Stimulated activated CD4-positive, alpha-beta T cell treated with anti-CD3 and anti-CD28 coated beads, Interleukin-4, amount 100 ng/mL, for 48 hours (primary cell): Measurements from ENCODE around the gene METTL27.
"Not testable (repeated sequence)": the region's sequence is repeated elsewhere in the genome, so short reads cannot be mapped to it uniquely, and the experiment has no call there.

Experiments
- DNase-seq, 2 donors: peaks; one replicate each; pipeline ENCODE4 v3.0.0-alpha.2; 2020; ENCODE audit warnings: low read depth in 2 of 2

The METTL27 gene

DNA sequence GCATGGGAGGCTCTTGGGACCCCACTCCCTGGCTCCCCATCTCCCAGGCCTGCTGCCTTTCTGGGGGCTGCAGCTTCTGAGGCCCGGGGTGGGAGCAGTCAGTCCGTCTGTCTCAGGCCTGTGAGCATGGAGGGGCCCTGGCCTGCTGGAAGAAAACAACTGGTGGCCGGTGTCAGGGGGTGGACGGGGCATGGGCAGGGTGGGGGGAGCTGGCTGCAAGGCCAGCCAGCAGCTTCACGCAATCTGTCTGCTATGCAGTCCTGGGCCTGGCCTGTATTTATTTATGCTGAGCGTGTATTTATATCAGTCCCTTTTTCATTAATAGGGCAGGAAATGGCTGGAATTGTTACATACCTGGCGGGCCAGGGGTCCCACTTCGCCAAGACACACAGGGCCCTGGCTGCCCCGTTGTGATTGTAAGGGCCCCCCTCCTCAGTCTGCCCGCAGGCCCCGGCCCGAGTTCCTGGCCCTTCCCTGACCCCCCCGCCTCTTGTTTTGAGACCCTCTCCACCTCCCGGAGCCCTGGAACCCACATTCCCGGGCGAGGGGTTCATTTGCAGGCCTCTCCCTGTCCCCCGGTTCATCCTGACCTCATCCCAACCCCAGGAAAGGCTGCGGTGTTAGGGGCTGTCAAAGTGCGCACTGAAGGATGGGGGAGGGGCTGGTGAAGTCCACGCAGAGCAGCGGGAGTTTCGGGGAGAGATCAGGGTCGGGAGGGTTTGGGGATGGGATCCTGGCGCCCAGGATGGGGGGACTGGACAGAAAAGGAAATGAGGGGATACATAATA is 26.9 kb upstream of the METTL27 start:
- no peak for DNase-seq

DNA sequence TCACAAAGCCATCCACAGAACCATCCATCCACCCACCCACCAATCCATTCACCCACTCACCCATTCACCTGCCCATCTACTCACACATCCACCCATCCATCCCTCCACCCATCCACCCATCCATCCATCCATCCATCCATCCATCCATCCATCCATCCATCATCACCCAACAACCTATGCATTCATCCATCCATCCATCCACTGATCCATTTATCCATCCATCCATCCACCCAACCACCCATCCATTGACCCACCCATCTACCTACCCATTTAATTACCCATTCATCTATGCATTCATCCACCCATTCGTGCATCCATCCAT is 24.1 kb upstream of the METTL27 start:
- DNase-seq: no peak

DNA sequence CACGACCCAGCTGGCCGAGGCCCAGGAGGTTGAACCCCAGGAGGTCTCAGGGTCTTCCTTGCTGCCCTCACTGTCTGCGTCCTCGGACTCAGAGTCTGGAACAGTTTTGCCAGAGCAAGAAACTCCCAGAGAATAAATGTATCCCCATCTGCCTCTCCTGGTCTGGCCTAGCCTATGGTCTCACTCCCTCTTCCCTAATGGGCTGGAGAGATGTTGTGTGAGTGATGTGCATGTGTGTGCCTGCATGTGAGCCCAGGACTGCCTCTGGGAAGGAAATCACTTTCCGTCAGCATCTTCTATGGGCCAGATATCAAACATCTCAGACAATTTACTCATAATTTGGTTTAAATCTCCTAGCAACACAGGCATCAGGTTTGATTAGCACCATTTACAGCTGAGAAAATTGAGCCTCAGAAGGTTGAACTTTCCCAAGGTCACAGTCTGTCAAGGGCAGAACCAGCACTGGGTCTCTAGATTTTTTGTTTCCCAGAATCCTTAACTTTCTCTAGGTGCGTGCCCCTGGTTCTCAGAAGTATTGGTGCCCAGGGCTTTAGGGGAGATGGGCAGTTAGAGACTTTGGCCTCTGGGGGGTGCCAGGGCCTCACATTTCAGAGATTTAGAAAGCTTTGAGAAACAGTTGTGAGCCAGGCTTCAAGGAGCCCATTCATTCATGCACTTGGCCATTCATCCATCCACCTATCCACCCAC is 23.6 kb upstream of the METTL27 start:
- DNase-seq: no peak

DNA sequence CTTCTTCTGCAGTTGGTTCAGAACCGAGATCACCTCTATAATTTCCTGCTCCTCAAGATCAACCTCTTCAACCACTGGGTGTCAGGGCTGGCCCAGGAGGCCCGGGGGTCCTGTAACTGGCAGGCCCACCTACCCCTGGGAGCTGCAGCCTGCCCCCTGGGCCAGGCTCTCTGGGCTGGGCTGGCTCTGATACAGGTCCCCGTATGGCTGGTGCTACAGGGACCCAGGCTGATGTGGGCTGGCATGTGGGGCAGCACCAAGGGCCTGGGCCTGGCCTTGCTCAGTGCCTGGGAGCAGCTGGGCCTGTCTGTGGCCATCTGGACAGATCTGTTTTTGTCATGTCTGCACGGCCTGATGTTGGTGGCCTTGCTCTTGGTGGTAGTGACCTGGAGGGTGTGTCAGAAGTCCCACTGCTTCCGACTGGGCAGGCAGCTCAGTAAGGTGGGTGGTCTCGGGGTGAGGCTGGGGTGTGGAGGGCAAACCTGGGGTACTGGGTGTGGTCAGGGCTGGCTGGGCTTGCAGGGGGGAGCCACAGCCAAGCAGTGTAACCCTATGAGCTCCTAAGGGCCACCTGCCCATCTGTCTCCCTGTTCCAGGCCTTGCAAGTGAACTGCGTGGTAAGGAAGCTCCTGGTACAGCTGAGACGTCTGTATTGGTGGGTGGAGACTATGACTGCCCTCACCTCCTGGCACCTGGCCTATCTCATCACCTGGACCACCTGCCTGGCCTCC is 22.8 kb upstream of the METTL27 start:
- no peak for DNase-seq

DNA sequence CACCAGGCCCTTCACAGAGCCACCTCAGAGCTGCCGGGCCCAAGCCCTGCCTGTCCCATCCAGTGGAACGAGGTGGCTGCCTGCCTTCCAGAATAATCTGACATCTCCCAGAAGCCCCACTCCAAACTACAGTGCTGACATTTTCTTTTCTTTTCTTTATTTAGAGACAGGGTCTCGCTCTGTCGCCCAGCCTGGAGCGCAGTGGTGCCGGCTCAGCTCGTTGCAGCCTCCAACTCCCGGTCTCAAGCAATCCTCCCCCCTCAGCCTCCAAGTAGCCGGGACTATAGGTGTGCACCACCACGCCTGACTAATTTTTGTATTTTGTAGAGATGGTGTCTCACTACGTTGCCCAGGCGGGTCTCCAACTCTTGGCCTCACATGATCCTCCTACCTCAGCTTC is 19.0 kb upstream of the METTL27 start:
- DNase-seq: no peak

DNA sequence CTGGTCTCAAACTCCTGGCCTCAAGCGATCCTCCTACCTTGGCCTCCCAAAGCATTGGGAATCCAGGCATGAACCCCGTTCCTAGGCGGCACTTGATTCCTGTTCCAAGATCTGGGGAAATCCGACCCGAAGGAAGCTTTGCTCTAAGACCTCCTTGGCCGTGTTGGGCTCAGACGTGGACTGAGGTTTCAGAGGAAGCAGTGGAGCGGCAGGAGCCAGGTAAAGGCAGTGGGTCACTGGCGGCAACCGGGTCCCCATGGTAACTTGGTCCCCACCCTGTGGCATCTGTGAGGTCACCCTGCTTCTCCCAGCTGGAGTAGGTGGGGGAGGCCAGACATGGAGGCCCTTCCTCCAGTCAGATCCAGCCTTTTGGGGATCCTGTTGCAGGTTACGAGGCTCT is 18.5 kb upstream of the METTL27 start, which contains the start of gene TMEM270:
Gene TMEM270, plus strand, starts transcription at position 301 of the 400 bp plus-strand sequence. Its CDS starts 36 bp downstream, at position 337.
- no peak for DNase-seq

DNA sequence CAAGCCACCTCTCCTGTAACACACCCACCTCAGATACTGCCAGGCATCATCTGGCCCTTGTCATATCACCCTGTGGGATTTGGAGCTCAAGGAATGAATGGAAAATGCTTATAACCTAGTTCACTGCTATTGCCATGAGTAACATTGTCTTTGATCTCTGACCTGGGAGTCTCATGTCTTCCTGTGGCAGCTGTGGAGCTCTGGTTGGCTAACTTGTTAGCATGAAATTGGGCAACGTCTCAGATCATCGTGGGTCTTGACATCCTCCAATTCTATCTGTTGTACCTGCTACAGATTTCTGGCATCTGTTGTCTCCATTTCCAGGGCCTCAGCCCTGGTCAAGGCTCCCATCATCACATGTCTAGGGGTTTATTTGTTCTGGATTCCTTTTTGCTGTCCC is 16.5 kb upstream of the METTL27 start:
- DNase-seq: no peak

DNA sequence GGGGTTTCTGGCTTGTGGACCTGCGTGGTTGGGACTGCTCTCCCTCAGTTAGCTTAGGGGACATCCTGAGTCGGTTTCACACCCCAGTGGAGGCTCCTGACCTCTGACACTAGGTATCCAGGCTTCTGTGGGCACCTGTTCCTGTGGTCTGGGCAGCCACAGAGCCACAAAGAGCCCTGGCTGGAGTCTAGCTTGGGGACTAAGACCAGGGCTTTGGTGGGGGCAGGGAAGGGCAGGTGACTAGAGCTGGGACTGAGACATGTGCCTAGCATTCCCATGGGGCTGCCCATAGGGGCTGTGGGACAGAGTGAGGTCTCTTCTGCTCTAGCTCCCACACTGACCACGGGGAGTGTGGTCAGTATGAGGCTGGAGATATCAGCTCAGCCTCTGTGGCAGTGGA is 14.6 kb upstream of the METTL27 start:
- no peak for DNase-seq

DNA sequence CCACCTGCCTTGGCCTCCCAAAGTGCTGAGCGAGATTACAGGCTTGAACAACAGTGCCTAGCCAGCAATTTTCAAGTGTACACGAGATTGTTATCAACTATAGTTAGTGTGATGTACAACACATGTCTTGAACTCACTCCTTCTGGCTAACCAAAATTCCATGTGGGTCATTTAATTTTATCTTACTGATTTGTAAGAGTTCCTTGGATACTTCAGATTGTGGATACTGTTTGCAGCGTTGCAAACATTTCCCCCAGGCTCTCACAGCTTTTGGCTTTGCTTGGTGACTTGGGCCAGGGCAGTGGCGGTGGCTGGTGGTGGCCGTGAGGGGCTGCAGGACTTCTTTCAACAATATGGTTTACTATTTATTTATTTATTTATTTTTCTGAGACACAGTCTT is 10.2 kb upstream of the METTL27 start:
- DNase-seq: no peak

DNA sequence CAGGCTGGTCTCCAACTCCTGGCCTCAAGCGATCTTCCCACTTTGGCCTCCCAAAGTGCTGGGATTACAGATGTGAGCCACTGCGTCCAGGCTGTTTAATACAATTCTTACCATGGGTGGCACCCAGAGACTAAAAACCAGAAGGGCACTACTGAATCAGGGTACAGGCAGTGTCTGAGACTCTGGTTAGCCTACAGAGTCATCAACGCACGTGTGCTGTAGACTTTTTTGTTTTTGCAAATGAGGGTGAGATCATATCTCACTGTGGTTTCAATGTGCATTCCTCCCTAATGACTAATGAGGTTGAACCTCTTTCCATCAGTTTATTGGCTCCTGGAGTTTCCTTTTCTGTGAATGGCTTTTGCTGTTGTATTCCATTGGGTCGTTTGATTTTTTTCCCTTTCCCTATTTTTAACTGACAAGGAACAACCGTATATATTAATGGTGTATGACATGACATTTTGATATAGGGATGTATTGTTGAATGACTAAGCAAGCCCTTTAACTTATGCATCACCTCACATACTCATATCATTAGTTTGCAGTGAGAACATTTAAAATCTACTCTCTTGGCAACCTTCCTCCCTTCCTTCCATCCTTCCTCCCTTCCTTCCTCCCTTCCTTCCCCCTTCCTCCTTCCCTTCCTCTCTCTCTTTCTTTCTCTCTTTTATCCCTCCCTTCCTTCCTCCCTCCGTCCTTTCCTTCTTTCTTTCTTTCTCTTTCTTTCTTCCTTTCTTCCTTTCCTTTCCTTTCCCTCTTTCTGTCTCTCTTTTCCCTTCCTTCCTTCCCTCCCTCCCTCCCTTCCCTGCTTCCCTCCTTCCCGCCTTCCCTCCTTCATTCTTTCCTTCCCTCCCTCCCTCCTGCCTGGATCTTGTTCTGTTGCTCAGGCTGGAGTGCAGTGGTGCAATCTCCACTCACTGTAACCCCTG is 9.4 kb upstream of the METTL27 start:
- DNase-seq: peak in 1 of 2 donors; percentile 27

DNA sequence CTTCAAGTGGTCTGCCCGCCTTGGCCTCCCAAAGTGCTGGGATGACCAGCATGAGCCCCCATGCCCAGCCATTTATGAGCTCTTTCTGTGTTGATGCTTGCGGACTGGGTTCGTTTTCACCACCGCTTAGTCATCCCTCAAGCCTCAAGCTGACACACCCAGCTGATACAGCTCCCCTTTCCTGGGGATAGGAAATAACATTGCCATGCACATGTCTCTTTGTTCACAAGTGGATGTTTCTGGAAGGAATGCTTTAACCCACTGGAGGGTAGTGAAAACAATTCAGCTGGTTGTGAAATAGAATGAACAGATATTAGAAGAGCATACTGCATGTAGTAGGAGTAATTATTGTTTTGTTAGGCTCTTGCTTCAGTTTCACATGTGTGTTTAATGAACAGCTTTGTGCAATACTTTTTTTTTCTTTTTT is 8.5 kb upstream of the METTL27 start:
- no peak for DNase-seq

DNA sequence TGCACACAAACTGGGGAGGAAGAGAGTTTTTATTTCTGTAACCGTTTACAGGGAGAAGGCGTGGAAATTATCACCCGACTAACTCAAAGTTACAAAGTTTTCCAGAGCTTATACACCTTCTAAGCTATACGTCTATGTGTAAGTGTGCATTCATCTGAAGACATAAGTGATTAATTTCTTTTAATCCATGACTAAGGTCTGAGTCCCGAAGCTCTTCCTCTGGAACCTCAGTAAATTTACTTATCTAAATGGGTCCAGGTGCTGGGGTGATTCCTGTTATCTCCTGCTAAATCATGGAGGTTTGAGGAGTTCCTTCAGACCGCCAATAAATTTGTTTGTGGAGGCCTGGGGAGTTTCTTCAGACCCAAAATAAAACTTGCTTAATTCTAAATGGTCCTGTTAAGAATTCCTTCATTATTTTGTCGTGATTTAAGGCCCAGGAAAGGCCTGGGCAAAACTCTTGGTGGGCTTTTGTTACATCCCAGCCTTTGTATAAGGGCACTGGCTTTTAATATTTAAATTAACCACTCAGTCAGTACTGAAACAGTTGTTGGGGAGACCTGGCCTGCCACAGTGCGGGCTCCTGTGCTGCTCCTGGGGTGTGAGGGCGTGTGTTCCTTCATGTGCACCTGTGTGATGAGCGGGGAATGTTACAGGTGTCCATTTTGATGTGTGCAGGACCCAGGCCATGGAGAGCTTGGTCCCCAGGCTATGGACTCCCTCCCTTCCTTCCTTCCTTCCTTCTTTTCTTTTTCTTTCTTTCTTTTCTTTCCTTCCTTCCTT is 5.8 kb upstream of the METTL27 start:
- no peak for DNase-seq

DNA sequence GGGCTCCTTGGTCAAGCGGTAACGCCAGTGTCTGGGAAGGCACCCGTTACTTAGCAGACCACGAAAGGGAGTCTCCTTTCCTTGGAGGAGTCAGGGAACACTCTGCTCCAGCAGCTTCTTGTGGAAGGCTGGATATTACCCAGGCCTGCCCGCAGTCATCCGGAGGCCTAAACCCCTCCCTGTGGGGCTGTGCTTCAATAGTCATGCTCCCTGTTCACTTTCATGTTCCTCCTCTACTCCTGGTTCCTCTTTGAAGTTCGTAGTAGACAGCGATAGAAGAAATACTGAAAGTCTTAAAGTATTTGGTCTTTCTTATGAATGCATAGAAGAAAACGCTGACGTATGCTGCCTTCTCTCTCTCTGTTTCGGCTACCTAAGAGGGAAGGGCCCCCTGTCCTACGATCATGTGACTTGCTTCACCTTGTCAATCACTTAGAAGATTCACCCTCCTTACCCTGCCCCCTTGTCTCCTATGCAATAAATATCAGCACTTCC is 3.4 kb upstream of the METTL27 start:
- not testable (repeated sequence) for DNase-seq

DNA sequence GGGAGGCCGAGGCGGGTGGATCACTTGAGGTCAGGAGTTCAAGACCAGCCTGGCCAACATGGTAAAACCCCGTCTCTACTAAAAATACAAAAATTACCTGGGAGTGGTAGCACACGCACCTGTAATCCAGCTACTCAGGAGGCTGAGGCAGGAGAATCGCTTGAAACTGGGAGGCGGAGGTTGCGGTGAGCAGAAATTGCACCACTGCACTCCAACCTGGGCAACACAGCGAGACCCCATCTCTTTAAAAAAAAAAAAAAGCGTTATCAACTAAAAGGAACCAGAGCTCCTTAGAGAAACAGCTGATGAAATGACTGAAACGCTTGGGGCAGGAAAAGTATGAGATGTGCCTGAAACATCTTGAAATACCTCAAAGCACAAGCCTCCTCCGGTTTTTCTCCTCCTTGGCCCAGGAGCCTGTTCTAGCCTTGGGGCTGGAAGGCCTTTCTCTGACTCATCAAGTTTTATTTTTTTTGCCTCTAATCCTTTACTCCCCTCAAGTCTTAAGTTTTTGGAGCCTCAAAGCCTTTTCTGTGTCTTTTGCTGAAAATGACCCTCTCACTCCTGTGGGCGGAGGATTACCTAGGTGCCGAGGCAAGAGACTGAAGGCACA is 2.6 kb upstream of the METTL27 start:
- DNase-seq: no peak

DNA sequence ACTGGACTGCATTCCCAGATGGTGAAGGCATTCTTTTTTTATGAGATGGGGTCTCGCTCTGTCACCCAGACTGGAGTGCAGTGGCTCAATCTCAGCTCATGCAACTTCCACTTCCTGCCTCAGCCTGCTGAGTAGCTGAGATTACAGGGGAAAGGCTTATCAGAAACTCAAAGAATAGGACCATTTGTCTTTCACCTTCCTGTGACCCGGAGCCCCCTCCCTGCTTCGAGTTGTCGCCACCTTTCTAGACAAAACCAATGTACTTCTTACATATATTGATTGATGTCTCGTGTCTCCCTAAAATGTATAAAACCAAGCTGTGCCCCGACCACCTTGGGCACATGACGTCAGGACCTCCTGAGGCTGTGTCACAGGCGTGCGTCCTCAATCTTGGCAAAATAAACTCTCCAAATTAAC is 1.8 kb upstream of the METTL27 start:
- no peak for DNase-seq

DNA sequence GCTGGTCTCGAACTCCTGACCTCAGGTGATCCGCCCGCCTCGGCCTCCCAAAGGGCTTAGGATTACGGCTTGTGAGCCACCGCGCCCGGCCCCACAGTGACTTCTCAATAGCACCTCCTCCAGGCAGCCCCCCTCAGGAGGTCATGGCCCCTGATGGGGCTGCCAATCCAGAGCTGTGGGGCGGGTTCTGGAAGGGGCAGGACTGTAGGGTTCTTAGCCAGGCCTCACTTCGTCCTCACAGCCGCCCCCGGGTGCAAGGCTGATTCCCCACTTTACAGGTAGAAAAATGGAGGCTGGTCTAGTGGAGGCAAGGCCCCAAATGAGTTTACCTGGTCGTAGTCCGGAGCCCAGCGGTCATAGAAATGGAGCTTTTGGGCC is 638 bp downstream of the METTL27 start:
- no peak for DNase-seq

DNA sequence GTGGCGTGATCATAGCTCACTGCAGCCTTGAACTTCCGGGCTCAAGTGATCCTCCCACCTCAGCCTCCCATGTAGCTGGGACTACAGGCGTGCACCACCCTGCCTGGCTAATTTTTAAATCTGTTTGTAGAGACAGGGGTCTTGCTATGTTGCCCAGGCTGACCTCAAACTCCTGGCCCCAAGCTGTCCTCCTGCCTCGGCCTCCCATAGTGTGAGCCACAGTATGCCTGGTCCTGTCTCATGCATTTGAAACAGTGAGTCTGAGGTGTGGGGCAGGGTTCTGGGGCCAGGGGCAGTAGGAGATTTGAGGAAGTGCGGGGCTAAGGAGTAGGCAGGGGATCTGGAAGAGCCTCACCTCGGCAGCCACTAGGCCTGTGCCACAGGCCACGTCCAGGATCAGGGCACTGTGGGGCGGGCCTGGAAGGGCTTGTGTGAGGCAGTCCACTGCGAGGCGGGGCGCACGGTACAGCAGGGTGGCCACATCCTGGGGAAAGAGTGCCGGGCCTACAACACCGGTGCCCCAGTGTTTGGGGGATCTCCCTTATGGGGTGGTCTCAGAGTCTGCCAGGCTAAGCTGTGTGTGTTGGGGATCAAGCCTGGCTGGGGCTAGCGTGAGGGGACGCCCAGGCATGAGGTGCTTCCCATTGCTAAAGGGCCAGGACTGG is 1.5 kb downstream of the METTL27 start:
- DNase-seq: no peak

DNA sequence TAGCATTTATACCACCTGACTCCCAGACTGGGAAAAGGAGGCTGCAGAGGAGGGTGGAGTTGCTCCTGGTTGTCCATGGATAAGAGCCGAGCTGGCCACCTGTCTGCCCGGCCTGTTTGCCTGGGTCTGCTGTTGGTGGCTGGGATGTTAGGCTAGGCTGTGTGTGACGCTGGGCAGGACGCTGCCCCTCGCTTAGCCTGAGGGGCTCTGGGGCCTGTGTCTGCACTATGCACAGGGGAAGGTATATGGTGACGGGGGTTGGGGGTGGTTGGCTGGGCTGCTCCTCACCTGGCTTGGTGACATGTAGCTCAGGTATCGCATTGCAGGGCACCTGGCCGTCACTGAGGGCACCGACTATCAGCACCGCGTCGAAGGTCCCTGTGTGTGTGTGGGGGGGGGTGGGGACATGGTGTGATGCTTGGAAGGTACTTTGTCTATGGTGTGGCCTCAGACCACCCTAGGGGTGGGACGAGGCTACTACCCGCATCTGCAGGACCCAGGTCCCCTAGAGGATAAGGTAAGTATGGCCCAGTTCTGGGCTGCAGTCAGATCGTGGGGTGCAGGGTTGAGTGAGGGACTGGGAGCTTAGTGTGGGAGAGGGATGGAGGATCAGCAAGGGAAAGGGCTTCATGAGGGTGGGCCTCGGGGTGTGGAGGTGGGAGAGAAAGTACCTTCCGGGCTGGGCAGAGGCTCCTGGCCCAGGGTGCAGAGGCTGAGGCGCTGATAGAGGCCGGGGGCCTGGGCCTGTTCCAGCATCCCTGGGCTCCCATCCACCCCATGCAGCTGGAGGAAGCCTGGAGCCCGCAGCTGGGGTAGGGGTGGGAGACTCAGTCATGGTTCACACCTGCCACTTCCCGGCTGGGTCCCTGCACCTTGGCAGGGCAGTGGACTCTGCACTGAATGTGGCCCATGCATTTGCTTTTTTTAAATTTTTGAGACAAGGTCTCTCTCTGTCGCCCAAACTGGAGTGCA is 2.3 kb downstream of the METTL27 start:
- no peak for DNase-seq
